Measurements from ENCODE around the gene SGSH.
"Not testable (repeated sequence)": the region's sequence is repeated elsewhere in the genome, so short reads cannot be mapped to it uniquely, and the experiment has no call there.

SGSH gene

GRCh38 chr17:80220054-80220735, at the start of gene SGSH, which contains the start of gene SLC26A11:
Gene SGSH (minus strand): TSS chr17:80220333. CDS start chr17:80220313, 20 bp downstream.
Gene SLC26A11 (plus strand): TSS chr17:80220427. CDS start chr17:80221561, 1,134 bp downstream.
- DNase-seq = peak; percentile 50 to 52

GRCh38 chr17:80269405-80269807, 49.3 kb upstream of the SGSH start:
- no peak for DNase-seq

- DNase-seq = no peak
Measured at GRCh38 chr17:80268427-80268826, 48.3 kb upstream of the SGSH start.

GRCh38 chr17:80267391-80267790, 47.3 kb upstream of the SGSH start:
- no peak for DNase-seq

GRCh38 chr17:80265205-80266068, 45.3 kb upstream of the SGSH start:
- peak; percentile 54 to 63 for DNase-seq

GRCh38 chr17:80264205-80265075, 44.3 kb upstream of the SGSH start:
- DNase-seq = peak; percentile 49 to 63

- peak; percentile 86 to 87 for DNase-seq
Measured at GRCh38 chr17:80263253-80264204, 43.4 kb upstream of the SGSH start.

- no peak for DNase-seq
Measured at GRCh38 chr17:80262775-80263244, 42.7 kb upstream of the SGSH start.

GRCh38 chr17:80262291-80262690, 42.2 kb upstream of the SGSH start:
- DNase-seq = no peak

- no peak for DNase-seq
Measured at GRCh38 chr17:80261895-80262279, 41.8 kb upstream of the SGSH start.

- peak; percentile 64 to 67 for DNase-seq
Measured at GRCh38 chr17:80261159-80261894, 41.2 kb upstream of the SGSH start.

GRCh38 chr17:80260791-80261158, 40.6 kb upstream of the SGSH start, which contains the start of gene RNF213:
Gene RNF213 (plus strand): TSS chr17:80260852. CDS start chr17:80263682, 2,830 bp downstream.
- peak in 1 of 2 donors; percentile 55 for DNase-seq

- peak; percentile 78 to 84 for DNase-seq
Measured at GRCh38 chr17:80260069-80260535, 40.0 kb upstream of the SGSH start.

- DNase-seq = no peak
Measured at GRCh38 chr17:80259457-80260068, 39.4 kb upstream of the SGSH start.

GRCh38 chr17:80258296-80258695, 38.2 kb upstream of the SGSH start:
- DNase-seq = not testable (repeated sequence)

GRCh38 chr17:80257716-80258213, 37.6 kb upstream of the SGSH start:
- no peak for DNase-seq

GRCh38 chr17:80256034-80256350, 35.9 kb upstream of the SGSH start:
- no peak for DNase-seq

- DNase-seq = peak; percentile 74
Measured at GRCh38 chr17:80254396-80255251, 34.5 kb upstream of the SGSH start.

Measured in activated CD4-positive, alpha-beta T cell treated with anti-CD3 and anti-CD28 coated beads for 4 hours (primary cell).